ENCODE data around the gene NKPD1.

DNA sequence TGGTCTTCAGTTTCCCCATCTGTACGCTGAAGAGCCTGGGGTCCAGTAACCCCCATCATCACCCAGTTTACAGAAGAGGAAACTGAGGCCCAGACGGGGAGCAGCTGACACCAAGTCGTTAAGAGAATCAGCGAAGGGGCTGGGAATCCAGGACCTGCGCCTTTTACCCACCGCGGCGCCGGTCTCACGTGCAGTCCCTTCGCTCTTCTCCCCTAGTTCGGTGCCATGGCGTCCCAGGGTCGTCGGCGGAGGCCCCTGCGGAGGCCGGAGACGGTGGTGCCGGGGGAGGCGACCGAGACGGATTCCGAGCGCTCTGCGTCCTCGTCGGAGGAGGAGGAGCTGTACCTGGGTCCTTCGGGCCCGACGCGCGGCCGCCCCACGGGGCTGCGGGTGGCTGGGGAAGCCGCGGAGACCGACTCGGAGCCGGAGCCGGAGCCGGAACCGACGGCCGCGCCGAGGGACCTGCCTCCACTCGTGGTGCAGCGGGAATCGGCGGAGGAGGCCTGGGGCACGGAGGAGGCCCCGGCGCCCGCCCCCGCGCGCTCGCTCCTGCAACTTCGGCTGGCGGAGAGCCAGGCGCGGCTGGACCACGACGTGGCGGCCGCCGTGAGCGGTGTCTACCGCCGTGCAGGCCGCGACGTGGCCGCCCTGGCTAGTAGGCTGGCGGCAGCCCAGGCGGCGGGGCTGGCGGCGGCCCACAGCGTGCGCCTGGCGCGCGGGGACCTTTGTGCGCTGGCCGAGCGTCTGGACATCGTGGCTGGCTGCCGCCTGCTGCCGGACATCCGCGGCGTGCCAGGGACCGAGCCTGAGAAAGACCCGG lies 18.5 kb upstream of the NKPD1 start:
- no peak for TF ChIP-seq RAD21 (IDR thresholded peaks at IDR 0.05; ENCODE audit: low read length)
- no peak for TF ChIP-seq RFX5 (IDR thresholded peaks at IDR 0.05; ENCODE audit: low read length)
- TF ChIP-seq, protein P1, sequence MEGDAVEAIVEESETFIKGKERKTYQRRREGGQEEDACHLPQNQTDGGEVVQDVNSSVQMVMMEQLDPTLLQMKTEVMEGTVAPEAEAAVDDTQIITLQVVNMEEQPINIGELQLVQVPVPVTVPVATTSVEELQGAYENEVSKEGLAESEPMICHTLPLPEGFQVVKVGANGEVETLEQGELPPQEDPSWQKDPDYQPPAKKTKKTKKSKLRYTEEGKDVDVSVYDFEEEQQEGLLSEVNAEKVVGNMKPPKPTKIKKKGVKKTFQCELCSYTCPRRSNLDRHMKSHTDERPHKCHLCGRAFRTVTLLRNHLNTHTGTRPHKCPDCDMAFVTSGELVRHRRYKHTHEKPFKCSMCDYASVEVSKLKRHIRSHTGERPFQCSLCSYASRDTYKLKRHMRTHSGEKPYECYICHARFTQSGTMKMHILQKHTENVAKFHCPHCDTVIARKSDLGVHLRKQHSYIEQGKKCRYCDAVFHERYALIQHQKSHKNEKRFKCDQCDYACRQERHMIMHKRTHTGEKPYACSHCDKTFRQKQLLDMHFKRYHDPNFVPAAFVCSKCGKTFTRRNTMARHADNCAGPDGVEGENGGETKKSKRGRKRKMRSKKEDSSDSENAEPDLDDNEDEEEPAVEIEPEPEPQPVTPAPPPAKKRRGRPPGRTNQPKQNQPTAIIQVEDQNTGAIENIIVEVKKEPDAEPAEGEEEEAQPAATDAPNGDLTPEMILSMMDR (IDR thresholded peaks at IDR 0.05): no peak
- no peak for TF ChIP-seq GATA2 (CRISPR knock-in tag; IDR thresholded peaks at IDR 0.05)
- TF ChIP-seq EZH2phosphoT487 (IDR thresholded peaks at IDR 0.05; ENCODE audit: borderline replicate concordance, low read depth): no peak
- TF ChIP-seq MXI1 (IDR thresholded peaks at IDR 0.05; ENCODE audit: low read depth, low read length): no peak; the same call in 1 of the 2 replicates
